ENCODE data around the gene SF3A2.

SF3A2 gene

DNA sequence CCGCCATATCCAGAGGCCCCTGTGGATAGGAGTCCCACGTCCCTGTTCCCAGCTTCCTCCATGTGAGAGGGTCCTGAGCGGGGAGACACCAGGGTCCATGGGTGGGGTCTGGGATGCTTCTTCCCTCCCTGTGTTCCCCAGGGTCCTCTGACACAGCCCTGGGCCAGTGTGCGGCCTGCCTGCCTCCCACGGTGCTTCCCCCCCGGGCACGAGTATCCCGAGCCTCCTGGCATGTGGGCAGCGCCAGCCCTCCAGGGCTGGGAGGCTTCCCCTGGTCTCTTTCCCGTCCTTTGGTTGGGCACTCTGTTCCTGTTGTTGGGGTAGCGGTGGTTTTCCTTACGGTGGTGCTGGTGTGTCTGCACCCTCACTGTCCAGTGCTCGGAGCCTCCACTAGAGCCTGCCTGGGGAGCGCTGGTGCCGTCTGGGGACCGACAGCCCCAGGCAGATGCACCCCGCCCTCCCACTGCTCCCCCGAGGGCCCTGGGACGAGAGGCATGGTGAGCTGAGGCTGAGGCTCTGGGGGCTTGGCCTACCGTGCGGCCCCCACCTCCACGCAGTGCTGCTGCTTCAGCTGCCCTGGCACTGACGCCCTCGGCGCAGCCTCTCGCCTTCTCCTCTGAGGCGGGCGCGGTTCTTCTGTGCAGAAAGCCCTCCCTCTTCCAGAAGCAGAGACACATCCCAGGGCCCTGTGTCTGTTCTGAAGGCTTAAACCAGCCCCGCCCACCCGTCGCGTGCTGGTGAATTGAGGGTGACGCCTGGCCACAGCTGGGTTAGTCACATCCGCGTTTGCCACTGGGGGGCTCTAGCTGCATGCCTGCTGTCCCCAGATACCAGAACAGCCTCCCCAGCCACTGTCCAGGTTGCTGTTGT is 28.4 kb upstream of the SF3A2 start:
- no peak for DNase-seq (ENCODE audit: low read depth in 3 of 3)

DNA sequence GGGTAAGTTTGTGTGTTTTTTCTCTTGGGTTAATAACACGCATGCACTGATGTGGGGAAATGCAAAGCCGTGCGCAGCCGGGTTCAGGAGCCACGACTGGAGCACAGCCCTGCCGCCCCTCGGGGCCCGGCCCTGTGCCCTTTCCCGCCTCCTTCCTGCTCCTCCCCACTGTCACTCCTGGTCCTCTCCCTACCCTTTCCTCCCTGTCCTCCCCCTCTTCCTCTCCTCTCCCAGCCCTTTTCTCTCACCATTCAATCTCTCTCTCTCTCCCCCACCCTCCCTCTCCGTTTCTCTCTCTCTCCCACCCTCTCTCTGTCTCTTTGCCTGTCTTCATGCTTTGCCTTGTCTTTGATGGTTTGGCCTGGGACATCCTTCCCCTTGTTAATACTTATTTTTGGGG is 27.6 kb upstream of the SF3A2 start:
- no peak for DNase-seq (ENCODE audit: low read depth in 3 of 3)

DNA sequence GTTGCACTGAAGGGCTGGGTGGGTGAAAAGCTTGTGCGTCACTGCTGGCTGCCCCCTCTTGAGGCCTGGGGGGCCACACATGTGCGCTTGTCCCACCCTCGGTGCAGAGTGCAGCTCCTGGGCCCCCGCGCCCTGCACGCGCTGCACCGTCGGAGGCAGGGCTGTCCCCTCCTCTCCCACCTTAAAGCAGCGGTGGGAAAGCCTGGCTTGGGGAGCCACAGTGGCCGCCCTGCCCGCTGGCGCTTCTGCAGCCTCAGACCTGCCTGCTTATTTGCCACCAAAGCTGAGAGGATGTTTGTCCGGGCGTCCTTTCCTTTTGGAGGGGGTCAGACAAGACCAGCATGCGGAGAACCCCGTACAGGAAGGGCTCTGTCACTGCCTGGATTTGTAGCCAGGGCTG is 27.2 kb upstream of the SF3A2 start:
- DNase-seq (ENCODE audit: low read depth in 3 of 3) = no peak

DNA sequence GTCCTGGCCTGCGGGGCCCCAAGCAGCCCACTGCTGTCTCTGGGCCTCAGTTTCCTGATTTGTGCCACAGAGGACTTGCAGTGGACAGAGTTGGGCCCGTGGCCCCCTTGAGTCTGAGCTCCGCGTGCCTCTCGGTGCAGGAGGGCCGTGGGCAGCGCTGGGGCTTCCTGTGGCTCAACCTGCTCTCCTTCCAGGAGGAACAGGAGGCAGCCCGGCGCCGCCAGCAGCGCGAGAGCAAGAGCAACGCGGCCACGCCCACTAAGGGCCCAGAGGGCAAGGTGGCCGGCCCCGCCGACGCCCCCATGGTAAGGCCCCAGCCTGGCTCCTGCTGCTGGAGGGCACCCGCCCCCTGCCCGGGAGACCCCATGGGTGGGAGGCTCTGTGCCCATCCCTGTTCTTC is 26.4 kb upstream of the SF3A2 start:
- no peak for DNase-seq (ENCODE audit: low read depth in 3 of 3)

DNA sequence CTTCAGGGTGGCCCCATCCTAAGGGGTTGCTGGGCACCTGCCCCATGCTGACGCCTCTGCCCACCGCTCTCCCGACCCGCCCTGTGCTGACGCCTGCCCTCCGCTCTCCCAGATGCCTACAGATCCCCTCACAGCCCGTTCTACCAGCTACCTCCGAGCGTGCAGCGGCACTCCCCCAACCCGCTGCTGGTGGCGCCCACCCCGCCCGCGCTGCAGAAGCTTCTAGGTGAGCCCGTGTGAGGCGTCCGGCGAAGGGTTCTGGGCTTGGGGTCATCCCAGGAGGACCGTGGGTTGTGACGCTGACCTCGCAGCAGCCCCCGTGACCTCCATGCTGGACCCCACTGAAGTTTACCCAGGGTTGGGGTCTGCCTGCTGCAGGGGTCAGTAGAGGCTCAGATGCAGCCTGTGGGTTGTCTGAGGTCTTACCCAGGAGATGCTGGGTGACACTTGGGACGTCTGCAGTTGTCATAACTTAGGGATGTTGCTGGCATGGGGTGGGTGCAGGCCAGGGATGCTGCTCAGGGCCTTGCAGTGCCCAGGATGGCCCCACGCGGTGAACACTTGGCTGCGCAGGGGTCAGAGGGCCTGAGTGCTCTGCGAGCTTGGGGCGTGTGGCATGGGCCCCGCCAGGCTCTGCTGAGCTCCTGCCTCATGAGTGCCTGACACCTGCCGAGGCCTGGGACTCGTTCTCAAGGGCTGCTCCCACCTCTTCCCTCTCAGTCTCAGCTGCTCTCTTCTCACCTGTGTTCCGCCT is 25.5 kb upstream of the SF3A2 start:
- DNase-seq (ENCODE audit: low read depth in 3 of 3) = no peak

DNA sequence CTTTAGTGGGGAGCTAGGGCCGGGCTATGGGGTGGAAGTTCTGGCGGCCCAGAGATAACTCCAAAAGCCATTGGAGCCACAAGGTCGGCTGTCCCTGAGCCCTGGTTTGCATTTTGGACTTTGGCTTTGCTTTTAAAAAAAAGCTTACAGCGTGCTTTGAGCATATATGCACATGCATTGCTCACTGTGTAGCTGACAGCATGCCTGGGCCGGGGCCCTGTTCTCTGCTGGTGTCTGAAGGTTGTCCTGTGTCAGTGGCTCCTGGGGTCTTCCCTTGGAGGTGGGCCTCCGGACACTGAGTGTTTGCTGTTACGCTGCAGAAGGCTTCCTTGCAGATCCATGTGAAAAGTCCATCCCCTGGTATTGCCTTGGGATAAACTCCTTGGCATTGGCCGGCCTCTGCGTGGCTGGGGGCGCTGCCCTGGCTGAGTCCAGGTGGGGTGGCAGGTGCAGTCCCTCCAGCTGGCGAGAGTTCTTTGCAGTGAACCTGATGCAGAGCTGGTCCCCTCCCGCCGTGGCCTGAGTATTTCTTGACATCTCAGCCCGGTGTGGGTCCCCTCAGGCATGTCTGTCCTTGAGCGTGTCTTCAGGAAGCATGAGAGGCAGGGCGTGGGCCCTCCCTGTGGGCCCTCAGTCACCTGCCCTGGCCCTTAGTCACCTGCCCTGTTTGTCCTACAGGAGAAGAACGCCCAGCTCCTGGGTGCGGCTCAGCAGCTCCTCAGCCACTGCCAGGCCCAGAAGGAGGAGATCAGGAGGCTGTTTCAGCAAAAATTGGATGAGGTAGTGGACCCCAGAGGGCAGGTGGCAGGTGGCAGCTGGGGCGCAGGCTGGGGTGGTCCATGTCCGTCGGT is 23.5 kb upstream of the SF3A2 start:
- DNase-seq (ENCODE audit: low read depth in 3 of 3) = no peak

DNA sequence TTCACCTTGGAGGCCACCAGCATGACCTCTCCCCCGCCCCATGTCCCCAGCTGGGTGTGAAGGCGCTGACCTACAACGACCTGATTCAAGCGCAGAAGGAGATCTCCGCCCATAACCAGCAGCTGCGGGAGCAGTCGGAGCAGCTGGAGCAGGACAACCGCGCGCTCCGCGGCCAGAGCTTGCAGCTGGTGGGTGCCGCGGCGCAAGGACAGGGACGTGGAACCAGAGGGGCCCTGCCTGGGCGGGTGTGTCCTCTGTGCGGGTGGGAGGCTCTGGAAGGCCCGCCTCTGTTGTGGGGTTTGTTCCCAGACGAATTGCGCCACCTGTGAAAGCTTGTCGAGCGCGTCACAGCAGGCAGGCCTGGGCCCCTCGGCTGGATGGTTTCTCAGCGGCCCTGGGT is 22.8 kb upstream of the SF3A2 start:
- no peak for DNase-seq (ENCODE audit: low read depth in 3 of 3)

DNA sequence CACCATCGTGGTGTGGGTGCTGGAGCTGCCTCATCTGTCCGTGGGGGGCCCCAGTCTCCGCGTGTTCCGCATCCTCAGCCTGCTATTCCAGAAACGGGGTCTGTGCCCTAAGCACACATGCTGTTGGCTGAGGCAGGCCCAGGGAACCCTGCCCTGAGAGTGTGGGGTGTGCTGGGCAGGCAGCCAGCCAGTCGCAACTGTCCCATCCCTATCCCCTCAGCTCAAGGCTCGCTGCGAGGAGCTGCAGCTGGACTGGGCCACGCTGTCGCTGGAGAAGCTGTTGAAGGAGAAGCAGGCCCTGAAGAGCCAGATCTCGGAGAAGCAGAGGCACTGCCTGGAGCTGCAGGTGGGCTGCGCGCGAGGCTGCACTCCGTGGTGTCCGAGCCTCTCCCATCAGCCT is 22.4 kb upstream of the SF3A2 start:
- DNase-seq (ENCODE audit: low read depth in 3 of 3) = no peak

DNA sequence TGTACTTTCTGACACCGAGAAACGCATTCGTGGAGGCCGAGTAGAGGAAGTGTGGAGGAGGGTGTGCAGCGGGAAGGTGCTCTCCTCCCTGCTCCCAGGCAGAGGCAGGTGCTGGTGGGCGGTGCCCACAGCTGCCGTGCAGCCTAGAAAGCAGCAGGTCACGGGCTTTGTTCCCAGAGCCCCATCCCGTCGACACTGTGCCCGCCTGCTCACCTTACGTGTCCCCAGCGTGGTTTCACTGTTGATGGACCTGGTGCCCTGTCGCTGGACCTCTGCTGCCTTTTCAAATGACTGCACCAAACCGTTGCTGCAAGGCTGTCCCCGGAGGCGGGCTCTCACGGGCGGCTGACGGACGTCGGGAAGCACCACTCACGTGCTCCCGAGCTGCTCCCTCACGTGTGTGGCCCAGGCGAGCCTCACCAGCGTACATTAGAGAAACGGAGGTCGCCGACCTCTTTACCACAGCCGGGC is 21.3 kb upstream of the SF3A2 start:
- no peak for DNase-seq (ENCODE audit: low read depth in 3 of 3)

DNA sequence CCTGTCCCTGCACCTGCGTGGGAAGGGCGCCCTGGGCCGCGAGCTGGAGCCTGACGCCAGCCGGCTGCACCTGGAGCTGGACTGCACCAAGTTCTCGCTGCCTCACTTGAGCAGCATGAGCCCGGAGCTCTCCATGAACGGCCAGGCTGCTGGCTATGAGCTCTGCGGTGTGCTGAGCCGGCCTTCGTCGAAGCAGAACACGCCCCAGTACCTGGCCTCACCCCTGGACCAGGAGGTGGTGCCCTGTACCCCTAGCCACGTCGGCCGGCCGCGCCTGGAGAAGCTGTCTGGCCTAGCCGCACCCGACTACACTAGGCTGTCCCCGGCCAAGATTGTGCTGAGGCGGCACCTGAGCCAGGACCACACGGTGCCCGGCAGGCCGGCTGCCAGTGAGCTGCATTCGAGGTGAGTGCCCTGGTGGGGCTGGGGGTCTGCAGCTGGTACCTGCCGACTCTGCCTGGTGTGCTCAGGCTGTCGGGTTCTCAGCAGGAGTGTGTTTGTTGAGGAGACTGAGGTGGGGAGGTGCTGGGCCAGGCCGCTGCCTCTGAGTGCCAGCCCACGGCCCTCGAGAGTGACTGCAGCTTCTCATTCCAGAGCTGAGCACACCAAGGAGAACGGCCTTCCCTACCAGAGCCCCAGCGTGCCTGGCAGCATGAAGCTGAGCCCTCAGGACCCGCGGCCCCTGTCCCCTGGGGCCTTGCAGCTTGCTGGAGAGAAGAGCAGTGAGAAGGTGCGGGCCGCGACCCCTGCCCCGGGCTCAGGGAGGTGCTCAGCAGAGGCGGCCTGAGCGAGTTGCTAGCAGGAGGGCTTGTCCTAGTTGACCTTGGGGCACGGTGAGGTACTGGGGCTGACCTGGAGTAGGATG is 20.0 kb upstream of the SF3A2 start:
- DNase-seq (ENCODE audit: low read depth in 3 of 3) = no peak

DNA sequence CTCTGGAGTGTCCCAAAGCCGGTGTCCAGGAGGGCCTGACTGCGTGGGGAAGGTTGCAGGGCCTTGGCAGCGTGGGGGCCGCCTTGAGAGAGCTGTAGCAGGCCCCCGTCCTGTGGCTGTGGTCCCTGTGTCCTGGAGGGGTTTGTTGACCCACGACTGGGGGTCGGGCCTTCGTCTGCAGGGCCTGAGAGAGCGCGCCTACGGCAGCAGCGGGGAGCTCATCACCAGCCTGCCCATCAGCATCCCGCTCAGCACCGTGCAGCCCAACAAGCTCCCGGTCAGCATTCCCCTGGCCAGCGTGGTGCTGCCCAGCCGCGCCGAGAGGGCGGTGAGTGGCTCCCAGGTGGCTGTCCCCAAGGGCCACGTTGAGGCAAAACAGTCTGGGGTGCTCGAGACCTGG is 19.0 kb upstream of the SF3A2 start:
- DNase-seq (ENCODE audit: low read depth in 3 of 3) = no peak

DNA sequence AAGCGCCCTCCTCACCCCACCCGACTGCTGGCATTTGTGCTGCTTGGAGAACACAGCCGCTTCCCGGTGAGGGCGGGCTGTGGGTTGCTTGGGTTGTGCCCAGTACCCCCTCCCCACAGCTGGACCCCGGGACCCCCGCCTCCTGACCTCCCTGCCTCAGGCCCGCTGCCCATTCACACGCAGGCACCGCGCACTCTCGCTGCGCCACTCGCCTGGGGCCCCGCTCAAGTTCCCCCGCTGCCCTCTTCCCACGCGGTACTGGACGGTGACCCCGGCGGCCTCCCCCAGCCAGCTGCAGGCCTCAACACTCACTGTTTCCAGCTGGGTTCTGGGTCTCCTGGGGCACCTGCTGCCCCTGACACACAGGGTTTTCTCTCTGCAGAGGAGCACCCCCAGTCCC is 16.9 kb upstream of the SF3A2 start:
- no peak for DNase-seq (ENCODE audit: low read depth in 3 of 3)

DNA sequence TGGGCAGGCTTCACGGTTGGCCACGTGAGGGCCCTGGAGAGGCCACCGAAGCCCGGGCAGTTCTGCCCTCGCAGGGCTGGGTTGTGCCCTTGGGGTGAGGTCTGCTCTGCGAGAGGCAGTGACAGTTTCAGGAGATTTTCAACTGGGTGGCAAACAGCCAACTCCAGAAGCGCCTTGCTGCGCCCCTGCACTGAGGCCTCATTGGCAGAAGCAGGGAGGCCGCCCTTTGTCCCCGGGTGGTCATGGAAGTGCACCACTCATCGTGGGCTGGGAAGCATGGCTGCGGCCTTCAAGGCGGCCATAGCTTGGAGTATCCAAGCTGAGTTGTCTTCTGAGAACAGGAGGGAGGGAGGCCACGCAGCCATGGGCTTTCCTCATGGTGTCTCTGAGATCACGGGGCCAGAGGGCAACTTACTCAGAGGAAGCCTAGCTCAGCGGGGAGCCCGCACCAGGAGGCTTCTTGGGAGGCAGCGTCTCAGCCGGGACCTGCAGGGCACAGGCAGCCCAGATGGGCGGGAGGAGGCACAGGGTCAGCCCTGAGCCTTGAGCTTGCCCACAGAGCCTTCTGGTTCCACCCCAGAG is 15.3 kb upstream of the SF3A2 start:
- DNase-seq (ENCODE audit: low read depth in 3 of 3) = no peak

DNA sequence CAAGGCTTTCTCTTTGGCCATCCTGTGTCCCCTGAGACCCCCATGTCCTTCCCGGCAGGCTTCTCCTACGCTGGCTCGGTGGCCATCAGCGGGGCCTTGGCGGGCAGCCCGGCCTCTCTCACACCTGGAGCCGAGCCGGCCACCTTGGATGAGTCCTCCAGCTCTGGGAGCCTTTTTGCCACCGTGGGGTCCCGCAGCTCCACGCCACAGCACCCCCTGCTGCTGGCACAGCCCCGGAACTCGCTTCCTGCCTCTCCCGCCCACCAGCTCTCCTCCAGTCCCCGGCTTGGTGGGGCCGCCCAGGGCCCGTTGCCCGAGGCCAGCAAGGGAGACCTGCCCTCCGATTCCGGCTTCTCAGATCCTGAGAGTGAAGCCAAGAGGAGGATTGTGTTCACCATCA is 14.7 kb upstream of the SF3A2 start:
- DNase-seq (ENCODE audit: low read depth in 3 of 3) = no peak

DNA sequence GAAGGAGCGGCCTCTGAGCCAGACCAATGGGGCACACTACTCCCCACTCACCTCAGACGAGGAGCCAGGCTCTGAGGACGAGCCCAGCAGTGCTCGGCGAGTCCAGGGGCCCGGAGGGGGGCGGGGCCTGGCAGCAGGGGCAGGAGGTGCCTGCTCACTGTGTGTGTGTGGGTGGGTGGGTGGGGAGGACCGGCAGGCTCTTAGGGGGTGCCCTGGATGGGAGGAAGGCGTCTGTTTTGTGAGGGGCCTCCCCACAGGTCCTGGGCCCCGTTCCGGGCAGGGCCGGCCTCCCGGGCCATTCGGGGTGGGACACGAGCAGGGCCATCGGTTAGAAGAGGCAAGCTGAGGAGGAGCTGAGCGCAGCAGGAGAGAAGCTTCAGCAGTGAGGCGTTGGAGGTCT is 13.2 kb upstream of the SF3A2 start:
- no peak for DNase-seq (ENCODE audit: low read depth in 3 of 3)

DNA sequence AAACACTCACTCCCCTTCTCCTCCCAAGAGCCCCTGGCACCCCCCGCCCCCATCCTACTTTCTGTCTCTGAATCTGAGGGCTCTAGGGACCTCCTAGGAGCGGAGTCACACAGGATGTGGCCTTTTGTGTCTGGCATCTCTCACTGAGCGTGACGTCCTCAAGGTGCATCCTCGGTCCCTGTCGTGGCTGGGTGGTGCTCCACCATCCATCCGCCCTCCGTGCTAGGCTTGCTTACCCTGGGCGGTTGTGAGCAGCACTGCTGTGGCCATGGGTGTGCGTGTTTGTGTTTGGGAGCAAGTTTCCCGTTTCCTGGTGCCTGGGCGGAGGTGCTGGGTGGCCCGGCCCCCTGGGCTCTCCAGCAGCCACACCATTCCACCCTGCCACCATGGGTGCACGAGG is 12.7 kb upstream of the SF3A2 start:
- no peak for DNase-seq (ENCODE audit: low read depth in 3 of 3)

DNA sequence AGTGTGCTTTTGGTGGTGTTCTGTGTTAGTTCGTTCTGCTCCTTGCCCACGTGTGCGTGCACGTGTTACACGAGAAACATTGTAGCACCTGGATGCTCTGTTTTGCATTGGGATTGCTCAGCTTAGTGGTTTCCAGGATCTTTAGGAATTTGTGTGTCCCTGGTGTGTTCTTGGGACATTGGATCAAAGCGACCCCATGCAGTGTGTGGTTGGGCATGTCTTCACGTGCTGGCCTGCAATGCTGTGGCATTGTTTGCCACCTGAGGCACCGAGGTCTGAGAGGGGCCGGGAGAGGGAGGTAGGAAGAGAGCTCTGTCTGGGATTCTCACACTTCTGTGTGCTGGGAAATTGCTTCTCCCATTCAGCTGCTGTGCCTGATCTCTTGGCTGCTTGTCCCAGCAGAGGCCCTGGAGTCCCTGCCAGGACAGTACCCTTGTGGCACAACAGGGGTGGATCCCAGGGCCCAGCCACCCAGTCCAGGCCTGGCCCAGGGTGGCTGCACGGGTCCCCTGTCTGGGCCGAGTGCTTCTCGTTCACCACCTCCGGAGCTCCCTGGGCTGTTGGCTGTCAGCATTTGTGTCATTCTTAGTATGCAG is 11.8 kb upstream of the SF3A2 start:
- DNase-seq (ENCODE audit: low read depth in 3 of 3) = no peak

DNA sequence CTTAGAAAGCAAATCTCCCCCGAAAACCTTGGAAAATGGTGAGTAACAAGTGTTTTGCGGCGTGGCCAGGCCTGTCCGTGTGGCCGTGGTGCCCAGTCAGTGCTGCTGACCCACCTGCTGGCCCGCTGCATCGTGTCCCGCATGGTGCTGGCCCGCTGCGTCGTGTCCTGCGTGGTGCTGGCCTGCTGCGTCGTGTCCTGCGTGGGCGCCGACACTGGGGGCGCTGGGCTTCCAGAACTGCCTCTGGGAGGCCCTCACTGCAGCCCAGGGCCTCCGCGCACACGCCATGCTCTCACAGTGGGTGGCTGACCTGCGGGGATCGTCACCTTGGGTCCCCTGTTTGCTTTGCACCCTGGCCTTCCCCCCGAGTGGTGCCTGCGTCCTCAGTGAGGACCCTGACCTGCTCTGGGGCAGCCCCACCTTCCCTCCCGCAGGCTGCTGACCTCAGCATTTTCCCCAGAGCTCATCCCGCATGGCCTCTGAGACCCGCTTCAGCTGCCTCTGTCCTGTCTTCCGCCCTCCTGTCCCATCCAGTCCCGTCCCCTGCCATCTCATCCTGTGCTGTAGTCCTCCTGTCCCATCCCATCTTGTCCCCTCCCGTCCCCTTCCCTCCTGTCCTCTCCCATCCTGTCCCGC is 11.1 kb upstream of the SF3A2 start:
- no peak for DNase-seq (ENCODE audit: low read depth in 3 of 3)

DNA sequence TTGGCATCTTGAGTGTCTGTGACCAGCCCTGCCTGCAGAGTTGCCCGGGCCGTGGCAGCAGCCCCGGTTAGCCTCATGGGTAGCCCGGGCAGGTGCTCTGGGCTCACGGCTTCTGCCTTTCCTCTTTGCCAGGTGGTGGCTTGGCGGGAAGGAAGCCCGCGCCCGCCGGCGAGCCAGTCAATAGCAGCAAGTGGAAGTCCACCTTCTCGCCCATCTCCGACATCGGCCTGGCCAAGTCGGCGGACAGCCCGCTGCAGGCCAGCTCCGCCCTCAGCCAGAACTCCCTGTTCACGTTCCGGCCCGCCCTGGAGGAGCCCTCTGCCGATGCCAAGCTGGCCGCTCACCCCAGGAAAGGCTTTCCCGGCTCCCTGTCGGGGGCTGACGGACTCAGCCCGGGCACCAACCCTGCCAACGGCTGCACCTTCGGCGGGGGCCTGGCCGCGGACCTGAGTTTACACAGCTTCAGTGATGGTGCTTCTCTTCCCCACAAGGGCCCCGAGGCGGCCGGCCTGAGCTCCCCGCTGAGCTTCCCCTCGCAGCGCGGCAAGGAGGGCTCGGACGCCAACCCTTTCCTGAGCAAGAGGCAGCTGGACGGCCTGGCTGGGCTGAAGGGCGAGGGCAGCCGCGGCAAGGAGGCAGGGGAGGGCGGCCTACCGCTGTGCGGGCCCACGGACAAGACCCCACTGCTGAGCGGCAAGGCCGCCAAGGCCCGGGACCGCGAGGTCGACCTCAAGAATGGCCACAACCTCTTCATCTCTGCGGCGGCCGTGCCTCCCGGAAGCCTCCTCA is 10.4 kb upstream of the SF3A2 start:
- no peak for DNase-seq (ENCODE audit: low read depth in 3 of 3)
